ENCODE results near the gene ZNF777.
A peak's percentile ranks its signal among the peaks of the same experiment; 100 is the strongest.

Gene ZNF777

GRCh38 chr7:149467321-149467859, 6.5 kb upstream of the ZNF777 start:
- H3K36me3 ChIP-seq (ENCODE audit: control insufficient read depth in 2 of 2, insufficient read depth in 1 of 2, low read length in 2 of 2): peaks cover 0 to 14% of the 10 kb centered on the region in 2 experiments; a peak in 2 of 3 replicates
- H3K27ac ChIP-seq (ENCODE audit: extremely low read depth, low read depth, low read length): no peak overlapping the region
- no peaks in the 10 kb centered on the region for H3K4me1 ChIP-seq (ENCODE audit: control insufficient read depth, insufficient read depth, low read length)
- POLR2A ChIA-PET: interaction anchor here (0.6 kb wide), 1 partner anchor 168 kb away, joined by 3 read pairs; no protein-coding TSS in a partner anchor
- H3K9me3 ChIP-seq (ENCODE audit: control insufficient read depth, insufficient read depth, low read depth, low read length): no peaks in the 10 kb centered on the region
- TF ChIP-seq ZNF19 (tag by site-specific recombination; IDR thresholded peaks at IDR 0.05; ENCODE audit: low read depth) (no peak), ZNF558 (tag by site-specific recombination; IDR thresholded peaks at IDR 0.05) (peak; percentile 96)
- CTCF ChIA-PET: interaction anchor here (1.3 kb wide), 1 partner anchor 13 kb away, joined by 3 read pairs; no protein-coding TSS in a partner anchor
- no peak overlapping the region for H3K4me3 ChIP-seq (ENCODE audit: low read depth, low read length)

GRCh38 chr7:149466364-149466763, 5.5 kb upstream of the ZNF777 start:
- peaks cover 0 to 4% of the 10 kb centered on the region in 2 experiments; a peak in 1 of 3 replicates for H3K36me3 ChIP-seq (ENCODE audit: control insufficient read depth in 2 of 2, insufficient read depth in 1 of 2, low read length in 2 of 2)
- H3K4me3 ChIP-seq (ENCODE audit: low read depth, low read length): no peak overlapping the region
- ChIA-PET POLR2A (interaction anchor here (1.1 kb wide), 1 partner anchor 158 kb away, joined by 3 read pairs; no protein-coding TSS in a partner anchor), CTCF (interaction anchor here (0.8 to 1.1 kb wide), 2 partner anchors 9 to 30 kb away, joined by 5 to 6 read pairs; no protein-coding TSS in a partner anchor)
- no peak overlapping the region for H3K27ac ChIP-seq (ENCODE audit: extremely low read depth, low read depth, low read length)
- H3K9me3 ChIP-seq (ENCODE audit: control insufficient read depth, insufficient read depth, low read depth, low read length): no peaks in the 10 kb centered on the region
- no peaks in the 10 kb centered on the region for H3K4me1 ChIP-seq (ENCODE audit: control insufficient read depth, insufficient read depth, low read length)
- TF ChIP-seq ZNF138 (tag by site-specific recombination; IDR thresholded peaks at IDR 0.05; ENCODE audit: borderline replicate concordance) (no peak), ZNF664 (tag by site-specific recombination; IDR thresholded peaks at IDR 0.05) (no peak), ZNF707 (tag by site-specific recombination; IDR thresholded peaks at IDR 0.05) (no peak), ZNF768 (tag by site-specific recombination; IDR thresholded peaks at IDR 0.05) (no peak), ZNF549 (tag by site-specific recombination; IDR thresholded peaks at IDR 0.05) (no peak), BCL6B (tag by site-specific recombination; IDR thresholded peaks at IDR 0.05) (no peak), ZNF366 (tag by site-specific recombination; conservative IDR thresholded peaks at IDR 0.05) (no peak), ZNF423 (tag by site-specific recombination; IDR thresholded peaks at IDR 0.05) (no peak), ZNF175 (tag by site-specific recombination; IDR thresholded peaks at IDR 0.05) (no peak), FEZF1 (tag by site-specific recombination; IDR thresholded peaks at IDR 0.05) (no peak), SP7 (tag by site-specific recombination; IDR thresholded peaks at IDR 0.05) (no peak), ZNF654 (tag by site-specific recombination; IDR thresholded peaks at IDR 0.05; ENCODE audit: low read depth) (no peak)

DNA sequence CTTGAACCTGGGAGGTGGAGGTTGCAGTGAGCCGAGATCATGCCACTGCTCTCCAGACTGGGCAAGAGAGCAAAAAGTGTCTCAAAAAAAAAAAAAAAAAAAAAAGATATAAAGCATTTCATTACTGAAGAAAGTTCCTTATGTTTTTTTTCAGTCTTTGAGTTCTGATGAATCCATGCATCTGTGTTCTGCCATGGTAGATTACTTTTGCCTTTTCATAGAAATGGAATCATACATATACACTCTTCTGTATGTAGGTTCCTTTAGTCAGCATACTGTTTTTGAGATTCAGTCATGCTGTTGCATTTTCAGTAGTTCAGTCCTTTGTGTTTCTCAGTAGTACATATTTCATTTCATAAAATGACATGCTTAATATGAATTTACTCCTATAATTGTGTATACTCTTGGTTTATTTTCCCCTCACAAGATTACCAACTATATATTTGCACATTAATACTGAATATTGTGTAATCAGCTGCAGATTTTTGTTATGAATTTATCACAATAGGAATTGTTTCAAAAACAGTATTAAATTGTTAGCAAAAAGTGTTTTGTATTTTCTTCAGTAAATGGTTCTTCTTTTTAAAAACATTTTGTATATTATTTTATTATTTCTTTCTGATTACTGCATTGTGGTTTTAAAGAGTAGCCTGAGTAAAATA, 2.8 kb upstream of the ZNF777 start:
- CTCF ChIA-PET: interaction anchor here (1.3 kb wide), 1 partner anchor 12 kb away, joined by 3 read pairs; no protein-coding TSS in a partner anchor

More for the DNA sequence above, 2.8 kb upstream of the ZNF777 start:
- Histone ChIP-seq H3K4me3 (ENCODE audit: low read depth, low read length) (no peak overlapping the region), H3K27ac (ENCODE audit: extremely low read depth, low read depth, low read length) (no peak overlapping the region), H3K4me1 (ENCODE audit: control insufficient read depth, insufficient read depth, low read length) (no peaks in the 10 kb centered on the region), H3K36me3 (ENCODE audit: control insufficient read depth in 2 of 2, insufficient read depth in 1 of 2, low read length in 2 of 2) (no peaks in the 10 kb centered on the region), H3K9me3 (ENCODE audit: control insufficient read depth, insufficient read depth, low read depth, low read length) (no peaks in the 10 kb centered on the region)
- TF ChIP-seq SP2 (tag by site-specific recombination; IDR thresholded peaks at IDR 0.05) (no peak), ZNF26 (tag by site-specific recombination; IDR thresholded peaks at IDR 0.05) (no peak), ZBTB17 (tag by site-specific recombination; IDR thresholded peaks at IDR 0.05) (peak; percentile 92), TSHZ1 (tag by site-specific recombination; IDR thresholded peaks at IDR 0.05; ENCODE audit: borderline replicate concordance) (no peak)
- POLR2A ChIA-PET: interaction anchor here (0.7 kb wide), 1 partner anchor 175 kb away, joined by 3 read pairs; no protein-coding TSS in a partner anchor
